Stimulated activated memory B cell treated with anti-CD40 and anti-IgM and Interleukin-4, amounts not matched to agents 10 μg/mL and 1 μg/mL and 100 μg/mL, for 72 hours (primary cell): ENCODE measurements around the gene TUBB1.

ENCODE experiments used
- ATAC-seq: fragments of 150-1000 bp; cut with Tn5 transposase; 2 replicates; pipeline ENCODE4 v1.10.0; 2021
- H3K27ac Mint-ChIP-seq: one replicate; pipeline ENCODE4 v1.8.0; 2022; ENCODE audit warnings: mild to moderate bottlenecking, mixed read lengths
- H3K27me3 Mint-ChIP-seq: one replicate; pipeline ENCODE4 v1.8.0; 2022; ENCODE audit warnings: mixed read lengths
- H3K36me3 Mint-ChIP-seq: one replicate; pipeline ENCODE4 v1.8.0; 2022; ENCODE audit warnings: mixed read lengths
- H3K4me1 Mint-ChIP-seq: one replicate; pipeline ENCODE4 v1.8.0; 2022; ENCODE audit warnings: mixed read lengths
- H3K4me3 Mint-ChIP-seq: one replicate; pipeline ENCODE4 v1.8.0; 2022; ENCODE audit warnings: mild to moderate bottlenecking, moderate library complexity, mixed read lengths
- H3K9me3 Mint-ChIP-seq: one replicate; pipeline ENCODE4 v1.8.0; 2022; ENCODE audit warnings: mixed read lengths

The TUBB1 gene

DNA sequence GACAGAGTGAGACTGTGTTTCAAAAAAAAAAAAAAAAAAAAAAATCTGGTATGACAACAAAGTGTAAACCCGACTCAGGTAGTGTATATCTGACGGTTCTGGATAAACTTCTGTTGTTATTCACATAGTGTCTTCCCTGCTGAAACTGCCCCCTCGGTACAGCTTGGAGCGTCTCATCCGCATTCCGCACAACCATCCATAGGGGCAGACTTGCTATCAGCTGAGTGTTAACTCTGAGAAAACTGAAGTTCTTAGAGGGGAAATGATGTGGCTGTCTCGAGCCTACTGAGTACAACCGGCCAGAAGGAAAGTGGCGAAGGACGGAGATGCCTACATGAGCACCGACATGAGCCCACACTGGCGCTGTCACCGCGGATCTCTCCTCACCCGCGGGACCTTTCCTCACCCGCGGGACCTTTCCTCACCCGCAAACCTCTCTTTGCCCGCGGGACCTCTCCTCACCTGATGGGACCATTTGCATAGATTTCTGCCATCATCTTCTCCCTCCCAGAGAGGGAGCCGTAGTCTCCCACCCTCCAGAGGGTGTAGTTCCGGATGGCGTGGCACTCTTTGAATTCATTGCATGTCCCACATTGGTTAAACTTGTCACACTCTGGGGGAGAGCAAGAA is 22.0 kb upstream of the TUBB1 start:
- Mint-ChIP-seq H3K27me3 (no peaks in the 10 kb centered on the region), H3K4me1 (peaks cover 69% of the 10 kb centered on the region), H3K36me3 (peaks cover 88% of the 10 kb centered on the region), H3K4me3 (no peak overlapping the region), H3K9me3 (no peaks in the 10 kb centered on the region), H3K27ac (peak overlapping the region; percentile 37)
- no peak for ATAC-seq

DNA sequence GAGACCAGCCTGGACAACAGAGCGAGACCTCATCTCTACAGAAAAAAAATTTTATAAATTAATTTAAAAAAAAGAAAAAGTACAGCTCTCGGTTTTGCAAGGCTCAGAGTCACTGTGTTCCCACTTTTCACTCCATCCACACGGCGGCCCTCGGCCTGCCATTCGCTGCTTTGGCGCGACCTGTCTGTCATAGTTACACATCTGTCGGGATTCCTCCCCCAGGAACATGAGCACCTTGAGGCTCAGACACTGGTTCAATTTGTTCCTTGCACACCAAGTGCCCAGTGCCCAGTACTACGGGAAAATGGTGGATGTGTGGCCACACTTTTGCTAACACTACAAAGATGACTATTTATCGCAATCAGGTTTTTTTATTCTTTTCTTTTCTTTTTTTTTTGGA is 20.6 kb upstream of the TUBB1 start:
- Mint-ChIP-seq H3K27me3 (no peaks in the 10 kb centered on the region), H3K27ac (peak overlapping the region; percentile 37), H3K4me1 (peaks cover 69% of the 10 kb centered on the region), H3K4me3 (no peak overlapping the region), H3K9me3 (no peaks in the 10 kb centered on the region), H3K36me3 (peaks cover 89% of the 10 kb centered on the region)
- ATAC-seq = no peak

DNA sequence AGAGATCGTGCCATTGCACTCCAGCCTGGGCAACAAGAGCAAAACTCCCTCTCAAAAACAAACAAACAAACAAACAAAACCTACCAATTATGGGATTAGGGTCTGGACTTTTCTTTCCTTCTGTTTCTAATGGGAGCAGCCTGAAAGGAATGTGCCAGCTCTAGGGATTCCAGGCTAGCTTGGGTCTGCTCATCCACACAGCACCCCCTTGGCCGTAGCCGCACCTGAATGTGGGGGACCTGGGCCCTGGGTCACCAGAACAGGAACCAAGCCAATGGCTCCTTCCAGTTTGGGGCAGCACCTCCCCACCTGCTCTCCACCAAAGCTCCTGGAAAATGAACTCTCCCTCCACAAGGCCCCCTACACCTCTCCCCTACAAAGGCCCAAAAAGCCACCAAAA is 18.9 kb upstream of the TUBB1 start:
- peak overlapping the region; percentile 46 for H3K27ac Mint-ChIP-seq
- H3K36me3 Mint-ChIP-seq = peaks cover 88% of the 10 kb centered on the region
- H3K4me1 Mint-ChIP-seq = peaks cover 61% of the 10 kb centered on the region

DNA sequence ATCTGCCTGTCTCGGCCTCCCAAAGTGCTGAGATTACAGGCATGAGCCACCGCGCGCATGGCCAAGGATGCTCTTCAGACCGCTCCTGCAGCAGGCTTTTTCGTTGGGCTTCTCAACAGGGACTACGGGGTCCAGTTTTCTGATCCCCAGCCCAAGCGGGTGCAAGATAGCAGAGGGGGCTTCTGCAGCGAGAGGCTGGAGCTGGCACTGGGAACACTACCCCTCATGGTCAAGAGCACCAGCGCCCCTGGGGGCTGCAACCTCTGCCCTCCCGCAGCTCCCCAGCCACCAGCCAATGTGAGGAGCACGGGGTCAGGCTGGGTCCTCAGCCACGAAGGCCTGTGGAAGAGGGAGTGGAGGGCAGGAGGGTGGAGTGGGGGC is 18.2 kb upstream of the TUBB1 start:
- Mint-ChIP-seq H3K27me3 (no peaks in the 10 kb centered on the region), H3K4me3 (no peak overlapping the region), H3K27ac (peak overlapping the region; percentile 46), H3K4me1 (peaks cover 60% of the 10 kb centered on the region), H3K9me3 (no peaks in the 10 kb centered on the region), H3K36me3 (peaks cover 88% of the 10 kb centered on the region)
- ATAC-seq = no peak

More for the DNA sequence above, 18.9 kb upstream of the TUBB1 start:
- Mint-ChIP-seq H3K27me3 (no peaks in the 10 kb centered on the region), H3K4me3 (no peak overlapping the region), H3K9me3 (no peaks in the 10 kb centered on the region)
- no peak for ATAC-seq

DNA sequence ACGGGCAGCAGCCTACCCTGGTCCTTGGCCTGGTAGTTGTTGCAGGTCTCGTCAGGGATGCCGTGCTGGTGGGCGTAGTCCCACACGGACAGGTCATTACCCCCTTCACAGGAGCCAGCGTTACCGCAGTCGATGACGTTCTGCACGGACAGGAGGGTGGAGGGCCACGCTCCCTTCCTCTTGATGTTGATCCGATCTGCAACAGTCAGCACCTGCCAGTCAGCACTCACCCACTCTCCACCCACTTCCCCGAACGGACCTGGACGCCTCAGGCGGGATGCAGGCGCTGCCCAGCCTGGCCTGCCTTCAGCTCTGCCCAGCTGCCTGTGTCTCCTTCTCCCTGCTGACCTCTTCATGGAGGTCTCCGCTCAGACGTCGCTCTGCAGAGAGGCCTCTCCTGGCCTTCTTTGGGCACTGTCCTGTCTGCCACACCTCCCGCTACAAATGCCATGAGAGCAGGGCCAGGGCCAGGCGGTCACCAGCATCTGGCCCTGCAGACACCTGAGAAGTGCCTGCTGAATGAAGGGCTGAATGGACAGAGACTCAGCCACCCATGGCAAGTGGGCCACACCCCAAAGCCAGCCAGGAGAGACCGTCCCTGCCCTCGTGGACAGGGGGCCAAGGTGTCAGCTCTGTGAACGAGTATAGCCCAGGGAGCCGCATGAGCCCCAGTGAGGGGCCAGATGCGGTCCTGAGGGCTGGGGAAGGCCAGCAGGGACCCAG is 17.6 kb upstream of the TUBB1 start:
- Mint-ChIP-seq H3K4me1 (peaks cover 57% of the 10 kb centered on the region), H3K4me3 (peak overlapping the region; percentile 52), H3K27me3 (no peaks in the 10 kb centered on the region), H3K27ac (peak overlapping the region; percentile 96), H3K36me3 (peaks cover 86% of the 10 kb centered on the region), H3K9me3 (no peaks in the 10 kb centered on the region)
- ATAC-seq = no peak

DNA sequence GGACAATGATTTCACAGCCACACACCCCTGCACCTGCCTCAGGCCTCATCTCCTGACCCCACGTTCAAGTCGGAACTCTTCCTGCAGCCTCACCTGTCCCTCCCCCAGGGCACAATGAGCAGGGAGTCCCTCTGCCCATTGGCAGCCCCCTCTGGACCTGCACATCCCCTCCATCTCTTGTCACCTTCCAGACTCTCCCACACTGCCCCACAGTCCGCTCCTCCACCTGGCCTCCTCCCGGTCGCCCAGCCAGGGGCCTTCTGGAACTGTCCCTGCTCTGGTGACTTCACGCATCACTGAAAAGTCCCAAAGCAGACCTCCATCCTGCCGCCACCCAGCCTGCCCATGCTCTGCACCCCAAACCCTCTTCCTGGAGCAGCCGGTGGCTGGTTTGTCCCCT is 16.8 kb upstream of the TUBB1 start:
- H3K27me3 Mint-ChIP-seq = no peaks in the 10 kb centered on the region
- peak overlapping the region; percentile 96 for H3K27ac Mint-ChIP-seq
- ATAC-seq = no peak
- peaks cover 80% of the 10 kb centered on the region for H3K36me3 Mint-ChIP-seq
- no peaks in the 10 kb centered on the region for H3K9me3 Mint-ChIP-seq
- peaks cover 55% of the 10 kb centered on the region for H3K4me1 Mint-ChIP-seq
- H3K4me3 Mint-ChIP-seq = peak overlapping the region; percentile 87

DNA sequence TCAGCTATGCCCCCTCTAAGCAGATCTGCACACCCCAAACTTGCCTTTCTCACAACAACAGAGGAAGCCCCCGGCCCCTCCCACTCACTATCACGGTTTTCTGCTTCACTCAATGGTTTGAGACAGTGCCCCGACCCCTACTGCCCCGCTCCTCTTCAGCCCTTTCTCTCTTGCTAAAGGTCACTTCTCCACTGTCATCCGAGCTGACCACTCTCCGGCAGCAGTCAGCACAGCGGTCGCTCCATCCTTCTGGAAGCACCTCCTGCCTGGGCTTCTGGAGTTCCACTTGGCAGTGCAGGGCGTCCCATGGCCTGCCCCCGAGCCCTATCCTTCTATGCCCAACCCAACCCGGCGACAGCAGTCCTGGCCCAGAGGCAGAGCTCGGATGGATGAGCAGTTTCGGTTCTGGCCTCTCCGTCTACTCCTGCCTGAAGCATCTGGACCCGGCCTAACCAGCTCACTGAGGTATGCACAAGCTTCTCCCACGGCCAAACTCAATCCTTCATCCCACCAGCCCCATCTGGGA is 16.3 kb upstream of the TUBB1 start:
- Mint-ChIP-seq H3K27ac (peak overlapping the region; percentile 96), H3K4me3 (peak overlapping the region; percentile 87), H3K36me3 (peaks cover 79% of the 10 kb centered on the region), H3K4me1 (peaks cover 56% of the 10 kb centered on the region), H3K27me3 (no peaks in the 10 kb centered on the region), H3K9me3 (no peaks in the 10 kb centered on the region)
- ATAC-seq = no peak

DNA sequence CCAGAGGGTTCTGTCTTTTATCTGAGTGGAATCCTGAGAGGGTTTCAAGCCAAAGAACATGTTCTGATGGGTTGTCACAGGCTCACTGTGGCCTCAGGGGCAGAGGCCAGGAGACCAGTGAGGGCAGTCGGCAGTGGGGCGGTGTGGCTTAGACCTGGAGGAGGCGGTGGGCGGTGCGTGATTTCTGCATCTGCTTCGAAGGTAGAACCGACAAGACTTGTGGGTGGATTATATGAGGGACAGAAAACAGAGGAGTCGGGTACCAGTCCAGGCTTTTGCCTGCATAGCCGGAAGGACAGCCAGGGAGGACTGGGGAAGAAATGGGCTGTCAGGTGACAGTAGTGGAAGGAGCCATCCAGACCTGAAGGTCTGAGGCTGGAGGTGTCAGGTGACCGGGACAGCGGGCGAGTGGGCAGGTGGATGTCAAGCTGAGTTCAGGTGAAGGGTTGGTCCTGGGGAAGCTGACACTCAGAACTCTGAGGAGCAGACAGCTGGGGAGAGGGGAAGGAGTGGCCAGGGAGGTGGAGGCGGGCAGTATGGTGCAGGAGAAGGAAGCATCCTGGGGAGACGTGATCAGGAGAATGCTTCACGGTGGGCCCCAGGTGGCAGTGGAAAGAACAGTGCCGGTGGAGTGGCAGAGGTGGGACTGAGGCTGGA is 15.3 kb upstream of the TUBB1 start:
- ATAC-seq = no peak
- Mint-ChIP-seq H3K4me1 (peaks cover 63% of the 10 kb centered on the region), H3K4me3 (peak overlapping the region; percentile 87), H3K9me3 (no peaks in the 10 kb centered on the region), H3K27me3 (no peaks in the 10 kb centered on the region), H3K27ac (peak overlapping the region; percentile 96), H3K36me3 (peaks cover 70% of the 10 kb centered on the region)

DNA sequence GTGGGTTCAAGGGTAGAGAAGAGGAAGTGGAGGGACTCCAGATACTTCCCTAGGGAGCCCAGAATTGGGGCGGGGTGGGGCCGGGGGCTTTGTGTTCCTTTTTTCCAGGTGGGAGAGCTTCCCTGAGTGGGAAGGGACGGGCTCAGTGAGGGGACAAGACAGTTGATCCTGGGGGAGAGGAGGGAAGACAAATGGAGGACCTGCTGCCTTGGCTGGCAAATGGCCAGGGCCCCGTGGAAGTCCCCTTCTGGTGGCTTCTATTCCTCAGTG is 14.8 kb upstream of the TUBB1 start:
- no peaks in the 10 kb centered on the region for H3K9me3 Mint-ChIP-seq
- ATAC-seq = peak; percentile 2
- no peaks in the 10 kb centered on the region for H3K27me3 Mint-ChIP-seq
- peaks cover 67% of the 10 kb centered on the region for H3K4me1 Mint-ChIP-seq
- H3K36me3 Mint-ChIP-seq = peaks cover 65% of the 10 kb centered on the region
- H3K4me3 Mint-ChIP-seq = peak overlapping the region; percentile 87
- peak overlapping the region; percentile 96 for H3K27ac Mint-ChIP-seq

DNA sequence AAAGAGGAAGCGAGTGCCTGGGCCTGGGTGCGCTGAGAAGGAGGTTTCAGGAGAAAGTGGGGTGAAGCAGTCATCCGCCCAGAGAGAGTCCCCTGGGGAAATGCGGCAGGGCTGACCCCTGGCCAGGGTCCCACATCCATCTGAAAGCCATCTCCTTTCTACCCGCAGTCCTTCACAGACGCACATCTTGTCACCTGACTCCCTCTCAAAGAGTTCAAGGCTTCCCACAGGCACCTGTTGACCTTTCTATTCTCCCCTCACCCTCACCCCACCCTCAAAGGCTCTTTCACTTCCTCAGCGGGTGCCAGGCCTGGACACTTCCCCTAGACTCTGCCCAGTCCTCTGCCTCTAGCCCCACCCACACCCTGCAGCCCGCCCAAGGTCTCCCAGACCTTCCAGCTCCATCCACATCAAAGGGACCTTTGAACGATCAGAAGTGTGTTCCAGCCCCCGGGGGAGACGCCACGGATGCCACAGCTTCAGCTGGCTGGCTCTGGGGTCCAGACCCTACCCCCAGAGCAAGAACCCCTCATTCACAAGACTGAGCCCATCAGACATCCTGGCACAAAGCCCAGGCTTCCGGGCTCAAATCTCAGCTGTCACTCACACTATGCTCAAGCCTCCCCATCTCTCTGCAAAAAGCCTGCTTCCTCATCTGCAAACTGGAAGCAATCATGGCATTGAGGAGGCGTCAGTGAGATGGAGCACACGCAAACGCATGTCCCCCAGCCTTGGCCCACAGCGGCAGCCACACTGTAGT is 14.3 kb upstream of the TUBB1 start:
- Mint-ChIP-seq H3K27ac (peak overlapping the region; percentile 96), H3K36me3 (peaks cover 62% of the 10 kb centered on the region), H3K4me3 (peak overlapping the region; percentile 87), H3K27me3 (no peaks in the 10 kb centered on the region), H3K9me3 (no peaks in the 10 kb centered on the region), H3K4me1 (peaks cover 70% of the 10 kb centered on the region)
- peak; percentile 84 for ATAC-seq

DNA sequence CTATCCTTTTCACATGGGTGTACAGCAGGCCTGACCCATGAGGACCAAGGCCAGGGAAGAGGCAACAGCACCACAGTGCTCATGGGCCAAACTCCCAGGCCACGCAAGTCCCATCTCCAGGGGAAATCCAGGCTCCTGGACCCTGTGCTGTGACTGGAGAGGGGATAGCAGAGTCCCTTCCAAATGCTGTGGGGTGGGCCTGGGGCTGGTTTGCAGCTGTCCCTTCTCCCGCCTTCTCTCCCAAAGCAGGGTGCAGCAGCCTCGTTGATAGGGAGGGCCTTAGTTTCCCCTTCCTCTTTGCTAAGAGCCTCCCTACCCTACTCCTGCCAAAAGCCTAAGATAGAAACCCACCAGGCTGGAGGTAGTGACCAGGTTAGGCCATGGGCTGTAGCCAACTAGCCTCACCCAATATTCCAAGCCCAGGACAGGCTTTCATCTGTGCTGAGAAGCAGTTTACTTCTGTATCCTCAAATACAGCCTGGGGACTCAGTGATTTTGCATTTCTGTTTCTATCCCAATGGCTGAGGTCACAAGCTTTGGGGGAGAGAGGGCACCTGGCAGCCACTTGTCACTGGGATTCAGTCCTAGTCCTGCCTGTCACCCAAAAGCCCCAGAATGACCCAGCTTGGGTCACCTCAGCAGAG is 13.6 kb upstream of the TUBB1 start:
- Mint-ChIP-seq H3K36me3 (peaks cover 57% of the 10 kb centered on the region), H3K27ac (peak overlapping the region; percentile 96), H3K9me3 (no peaks in the 10 kb centered on the region), H3K27me3 (no peaks in the 10 kb centered on the region), H3K4me1 (peaks cover 71% of the 10 kb centered on the region), H3K4me3 (peak overlapping the region; percentile 87)
- ATAC-seq = no peak

DNA sequence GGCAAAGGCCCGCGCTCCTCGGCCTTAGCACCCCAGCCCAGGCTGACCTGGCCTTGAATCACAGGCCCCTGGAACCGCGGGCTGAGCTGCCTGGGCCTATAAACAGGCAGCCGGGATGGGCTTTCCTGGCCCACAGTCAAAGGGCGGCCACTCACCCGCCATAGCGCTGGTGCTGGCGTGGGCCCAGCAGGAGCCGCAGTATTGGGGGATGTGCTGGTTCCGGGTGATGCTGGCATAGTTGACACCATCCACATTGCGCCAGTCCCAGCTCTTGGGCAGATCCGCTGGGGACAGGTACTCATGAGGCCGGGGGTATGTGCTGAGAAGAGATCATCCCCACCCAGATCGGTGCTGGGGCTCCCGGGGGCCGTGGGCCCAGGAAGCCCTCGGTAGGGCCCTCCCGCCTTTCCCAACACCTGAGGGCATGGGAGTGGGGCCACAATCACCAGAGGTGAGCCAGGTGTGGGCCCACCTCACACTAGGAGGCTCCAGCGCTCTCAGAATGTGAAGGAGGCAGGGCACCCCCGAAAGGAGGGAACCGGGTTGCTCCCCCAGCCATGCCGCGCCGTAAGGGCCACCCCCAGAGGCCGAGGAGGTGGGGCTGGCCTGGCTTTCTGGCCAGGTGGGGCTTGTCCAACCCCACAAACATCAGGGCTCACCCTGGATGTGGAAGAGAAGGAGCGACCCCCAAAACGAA is 12.9 kb upstream of the TUBB1 start:
- H3K27ac Mint-ChIP-seq = peak overlapping the region; percentile 96
- H3K27me3 Mint-ChIP-seq = no peaks in the 10 kb centered on the region
- H3K4me3 Mint-ChIP-seq = peak overlapping the region; percentile 87
- ATAC-seq = no peak
- H3K9me3 Mint-ChIP-seq = no peaks in the 10 kb centered on the region
- peaks cover 74% of the 10 kb centered on the region for H3K4me1 Mint-ChIP-seq
- peaks cover 53% of the 10 kb centered on the region for H3K36me3 Mint-ChIP-seq

DNA sequence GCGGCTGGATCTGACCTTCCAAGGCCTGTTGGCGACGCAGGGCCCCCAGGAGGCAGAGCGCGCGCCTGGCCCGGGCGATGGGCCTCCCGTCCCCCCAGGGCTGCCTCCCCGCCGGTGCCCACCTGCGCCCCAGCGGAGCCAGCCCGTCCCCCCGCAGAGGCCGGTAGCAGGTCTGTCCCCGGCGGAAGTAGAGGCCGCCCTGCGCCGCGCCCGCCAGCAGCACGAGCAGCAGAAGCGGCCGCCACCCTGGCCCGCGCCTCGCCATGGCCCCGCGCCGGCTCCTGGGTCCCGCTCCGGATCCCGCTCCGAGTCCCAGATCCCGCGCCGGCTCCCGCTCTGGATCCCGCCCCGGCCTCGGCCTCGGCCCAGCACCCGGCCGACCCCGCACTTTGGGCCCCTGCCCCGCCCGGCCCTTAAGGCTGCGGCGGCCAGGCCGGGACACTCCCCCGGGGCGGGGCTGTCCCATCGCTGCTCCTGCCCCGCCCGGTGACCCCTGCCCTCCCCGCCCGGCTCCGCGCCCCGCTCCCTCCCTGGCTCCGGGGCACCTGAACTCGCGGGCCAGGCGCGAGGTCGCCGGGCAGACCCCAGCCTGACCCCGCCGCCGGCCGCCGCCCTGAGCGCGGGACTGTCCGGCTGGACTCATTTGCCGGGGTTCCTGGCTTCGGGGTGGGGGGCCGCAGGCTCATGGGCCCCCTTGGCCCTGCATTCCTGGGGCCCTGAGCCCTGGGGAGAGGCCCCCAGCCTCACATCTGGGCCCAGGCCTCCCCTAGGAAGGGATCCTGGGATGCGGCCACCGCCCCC is 12.2 kb upstream of the TUBB1 start, which contains the start of gene CTSZ:
Gene CTSZ, minus strand, starts transcription at position 391 of the 801 bp plus-strand sequence. Its CDS starts 126 bp downstream, at position 265.
- ATAC-seq = peak; percentile 64
- H3K27me3 Mint-ChIP-seq = no peaks in the 10 kb centered on the region
- H3K9me3 Mint-ChIP-seq = no peaks in the 10 kb centered on the region
- peak within 1 kb of the TSS; percentile 87 for H3K4me3 Mint-ChIP-seq
- H3K36me3 Mint-ChIP-seq = peaks cover 46% of the 10 kb centered on the region
- peak within 1 kb of the TSS; percentile 96 for H3K27ac Mint-ChIP-seq
- H3K4me1 Mint-ChIP-seq = peaks cover 69% of the 10 kb centered on the region
